Caco-2 (cell line): ENCODE measurements around the gene MACROD2. TPM values are rescaled to one million over a fixed set of nuclear protein-coding genes. Genes with fewer than 3 reads are reported as not detected.

Experiments
- BruUV-seq: library from RNA; stranded (reverse); fragments of 400-500 nt; replicated peaks from 2 replicates; lab custom pipeline; 2021; lab: Mats Ljungman, UMichigan
- CTCF ChIA-PET: fragments of 300-600 bp; sonication (Branson Sonifier 250); formaldehyde crosslinking; loops from one replicate; lab custom pipeline; 2022; ENCODE audit warnings: antibody characterized with exemption; lab: Charles Lee
- POLR2A ChIA-PET: fragments of 300-600 bp; sonication (Branson Sonifier 250); formaldehyde crosslinking; loops from one replicate; lab custom pipeline; 2022; ENCODE audit warnings: antibody characterized with exemption; lab: Charles Lee
- DNase-seq, 2 experiments: peaks; one replicate each; pipeline versions ENCODE4 v3.0.0 to v3.0.0-alpha.2; 2020 to 2022
- H3K27me3 ChIP-seq: replicated peaks from 2 replicates; pipeline ENCODE4 v1.6.0; 2011; ENCODE audit warnings: low read length; ENCODE audit not compliant: control insufficient read depth, insufficient read depth
- H3K36me3 ChIP-seq: 2 replicates; pipeline ENCODE4 v1.5.1; 2011; ENCODE audit warnings: low read length; ENCODE audit not compliant: control insufficient read depth, insufficient read depth
- H3K4me1 ChIP-seq: fragments of 250-450 bp; sonication (Bioruptor Pico); 2 replicates; pipeline ENCODE4 v1.5.1; 2020; ENCODE audit warnings: mild to moderate bottlenecking
- H3K4me3 ChIP-seq: 2 replicates; pipeline ENCODE4 v1.5.1; 2011; ENCODE audit warnings: low read depth, mild to moderate bottlenecking, control low read depth, low read length
- H3K9me3 ChIP-seq: fragments of 250-450 bp; sonication (Bioruptor Pico); 2 replicates; pipeline ENCODE4 v1.5.1; 2020; ENCODE audit warnings: mild to moderate bottlenecking, moderate library complexity
- H3K27ac Mint-ChIP-seq: one replicate; pipeline ENCODE4 v1.8.0; 2022; ENCODE audit warnings: mixed read lengths; ENCODE audit not compliant: unreplicated experiment
- H3K27me3 Mint-ChIP-seq: one replicate; pipeline ENCODE4 v1.8.0; 2022; ENCODE audit warnings: mixed read lengths; ENCODE audit not compliant: insufficient read depth, unreplicated experiment
- H3K36me3 Mint-ChIP-seq: one replicate; pipeline ENCODE4 v1.8.0; 2022; ENCODE audit warnings: mild to moderate bottlenecking, mixed read lengths; ENCODE audit not compliant: insufficient read depth, unreplicated experiment
- H3K4me1 Mint-ChIP-seq: one replicate; pipeline ENCODE4 v1.8.0; 2022; ENCODE audit warnings: low read depth, mixed read lengths; ENCODE audit not compliant: unreplicated experiment
- H3K4me3 Mint-ChIP-seq: one replicate; pipeline ENCODE4 v1.8.0; 2022; ENCODE audit warnings: mild to moderate bottlenecking, moderate library complexity, mixed read lengths; ENCODE audit not compliant: unreplicated experiment
- H3K9me3 Mint-ChIP-seq: one replicate; pipeline ENCODE4 v1.8.0; 2022; ENCODE audit warnings: mixed read lengths; ENCODE audit not compliant: unreplicated experiment
- intact Hi-C: fragments of 100-400 bp; cut with micrococcal nuclease; formaldehyde crosslinking; loops from one replicate; pipeline ENCODE4 v1.10.0; 2022; ENCODE audit not compliant: unreplicated experiment
- total RNA-seq: library from RNA; stranded (reverse); gene quantifications from 2 replicates; pipeline ENCODE4 v1.2.3, GENCODE V29; 2022
- TF ChIP-seq, protein P1 (sequence below), 2 experiments: fragments of 200-600 bp in 1 of 2; IDR thresholded peaks; 1 replicate in 1 of 2; 2 replicates in 1 of 2; pipeline versions ENCODE4 v1.5.1 to v1.8.0; 2011 to 2022; ENCODE audit warnings: antibody characterized with exemption in 1 of 2, control low read depth in 1 of 2, inconsistent platforms in 1 of 2, low read depth in 1 of 2, low read length in 1 of 2, mild to moderate bottlenecking in 1 of 2, moderate library complexity in 1 of 2; ENCODE audit not compliant: insufficient read depth in 1 of 2, severe bottlenecking in 1 of 2, unreplicated experiment in 1 of 2

Gene MACROD2
- total RNA-seq, 1 experiment from 2014 or later: 6.4 TPM

GRCh38 chr20:14569641-14570040, 574.3 kb downstream of the MACROD2 start:
- Mint-ChIP-seq H3K27ac (peak overlapping the region; percentile 20), H3K36me3 (no peaks in the 10 kb centered on the region), H3K9me3 (peaks cover 11% of the 10 kb centered on the region), H3K4me1 (peaks cover 8% of the 10 kb centered on the region), H3K27me3 (no peaks in the 10 kb centered on the region), H3K4me3 (no peak overlapping the region)
- Histone ChIP-seq H3K4me3 (no peak overlapping the region), H3K4me1 (peaks cover 19% of the 10 kb centered on the region; the same call in 1 of the 2 replicates), H3K9me3 (peaks cover 3% of the 10 kb centered on the region), H3K36me3 (no peaks in the 10 kb centered on the region), H3K27me3 (no peaks in the 10 kb centered on the region)
- ChIA-PET CTCF (no interaction called here), POLR2A (no interaction called here)
- intact Hi-C loops: no loop called here
- TF ChIP-seq, protein P1, sequence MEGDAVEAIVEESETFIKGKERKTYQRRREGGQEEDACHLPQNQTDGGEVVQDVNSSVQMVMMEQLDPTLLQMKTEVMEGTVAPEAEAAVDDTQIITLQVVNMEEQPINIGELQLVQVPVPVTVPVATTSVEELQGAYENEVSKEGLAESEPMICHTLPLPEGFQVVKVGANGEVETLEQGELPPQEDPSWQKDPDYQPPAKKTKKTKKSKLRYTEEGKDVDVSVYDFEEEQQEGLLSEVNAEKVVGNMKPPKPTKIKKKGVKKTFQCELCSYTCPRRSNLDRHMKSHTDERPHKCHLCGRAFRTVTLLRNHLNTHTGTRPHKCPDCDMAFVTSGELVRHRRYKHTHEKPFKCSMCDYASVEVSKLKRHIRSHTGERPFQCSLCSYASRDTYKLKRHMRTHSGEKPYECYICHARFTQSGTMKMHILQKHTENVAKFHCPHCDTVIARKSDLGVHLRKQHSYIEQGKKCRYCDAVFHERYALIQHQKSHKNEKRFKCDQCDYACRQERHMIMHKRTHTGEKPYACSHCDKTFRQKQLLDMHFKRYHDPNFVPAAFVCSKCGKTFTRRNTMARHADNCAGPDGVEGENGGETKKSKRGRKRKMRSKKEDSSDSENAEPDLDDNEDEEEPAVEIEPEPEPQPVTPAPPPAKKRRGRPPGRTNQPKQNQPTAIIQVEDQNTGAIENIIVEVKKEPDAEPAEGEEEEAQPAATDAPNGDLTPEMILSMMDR (IDR thresholded peaks at IDR 0.05; ENCODE audit: insufficient read depth in 1 of 2, low read depth in 1 of 2, low read length in 1 of 2, severe bottlenecking in 1 of 2, unreplicated experiment in 1 of 2): no peak
- BruUV-seq: no TSS peak
- no peak for DNase-seq

- no peaks in the 10 kb centered on the region for H3K27me3 ChIP-seq
- H3K4me3 Mint-ChIP-seq: no peak overlapping the region
- ChIA-PET POLR2A (no interaction called here), CTCF (no interaction called here)
- peaks cover 3% of the 10 kb centered on the region for H3K9me3 ChIP-seq
- no peaks in the 10 kb centered on the region for H3K36me3 Mint-ChIP-seq
- TF ChIP-seq, protein P1 (IDR thresholded peaks at IDR 0.05; ENCODE audit: insufficient read depth in 1 of 2, low read depth in 1 of 2, low read length in 1 of 2, severe bottlenecking in 1 of 2, unreplicated experiment in 1 of 2): no peak
- peaks cover 4% of the 10 kb centered on the region for H3K9me3 Mint-ChIP-seq
- no peaks in the 10 kb centered on the region for H3K36me3 ChIP-seq
- H3K4me1 Mint-ChIP-seq: peaks cover 11% of the 10 kb centered on the region
- peaks cover 19% of the 10 kb centered on the region; the same call in 1 of the 2 replicates for H3K4me1 ChIP-seq
- H3K27ac Mint-ChIP-seq: no peak overlapping the region
- no peak for DNase-seq
- BruUV-seq: no TSS peak
- H3K27me3 Mint-ChIP-seq: no peaks in the 10 kb centered on the region
- no peak overlapping the region for H3K4me3 ChIP-seq
- intact Hi-C loops: no loop called here
Measured at GRCh38 chr20:14570811-14571210, 575.5 kb downstream of the MACROD2 start.

- Mint-ChIP-seq H3K4me1 (peaks cover 15% of the 10 kb centered on the region), H3K9me3 (no peaks in the 10 kb centered on the region), H3K36me3 (no peaks in the 10 kb centered on the region), H3K27me3 (no peaks in the 10 kb centered on the region), H3K27ac (no peak overlapping the region), H3K4me3 (no peak overlapping the region)
- ChIA-PET POLR2A (no interaction called here), CTCF (no interaction called here)
- H3K36me3 ChIP-seq: no peaks in the 10 kb centered on the region
- intact Hi-C loops: no loop called here
- BruUV-seq: no TSS peak
- TF ChIP-seq, protein P1 (IDR thresholded peaks at IDR 0.05; ENCODE audit: insufficient read depth in 1 of 2, low read depth in 1 of 2, low read length in 1 of 2, severe bottlenecking in 1 of 2, unreplicated experiment in 1 of 2): no peak
- H3K4me3 ChIP-seq: no peak overlapping the region
- H3K9me3 ChIP-seq: peaks cover 3% of the 10 kb centered on the region; the same call in 1 of the 2 replicates
- no peak for DNase-seq
- no peaks in the 10 kb centered on the region for H3K27me3 ChIP-seq
- H3K4me1 ChIP-seq: peaks cover 10% of the 10 kb centered on the region; the same call in 1 of the 2 replicates
Measured at GRCh38 chr20:14573676-14574075, 578.4 kb downstream of the MACROD2 start.
